Measurements from ENCODE around the gene RABGGTB. TPM values are rescaled to one million over a fixed set of nuclear protein-coding genes. Genes with fewer than 3 reads are reported as not detected.

RABGGTB gene
- total RNA-seq, 1 donor from 2014 or later, result 17.7 TPM

DNA sequence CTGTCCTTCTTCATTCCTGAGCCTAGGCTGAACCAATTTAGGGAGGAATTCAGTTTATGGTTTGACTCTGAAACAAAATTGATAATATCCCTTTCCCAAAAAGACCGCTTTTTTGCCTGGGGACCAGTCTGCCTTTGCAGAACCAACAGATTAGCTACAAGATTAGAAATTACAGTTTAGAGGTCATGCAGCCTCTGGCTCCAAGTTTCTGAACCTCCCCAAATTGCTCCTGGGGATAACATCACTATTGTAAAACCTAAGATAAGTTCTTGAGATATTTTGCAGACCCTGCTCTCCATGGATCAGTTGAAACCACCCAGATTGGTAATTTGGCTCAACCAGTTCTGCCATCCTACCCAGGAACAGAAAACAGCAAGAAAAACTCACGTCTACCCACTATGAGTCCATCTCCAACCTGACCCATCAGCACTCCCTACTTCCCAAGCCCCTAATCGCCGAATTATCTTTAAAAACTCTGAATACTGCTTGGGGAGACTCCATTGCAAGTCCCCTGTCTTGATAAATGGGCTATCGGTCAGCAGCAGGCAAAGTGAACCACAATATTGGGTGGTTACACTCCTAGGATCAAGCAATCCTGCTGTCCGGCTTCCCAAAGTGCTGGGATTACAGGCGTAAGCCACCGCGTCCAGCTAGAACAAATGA lies 605 bp upstream of the RABGGTB start:
- TF ChIP-seq, protein P1, sequence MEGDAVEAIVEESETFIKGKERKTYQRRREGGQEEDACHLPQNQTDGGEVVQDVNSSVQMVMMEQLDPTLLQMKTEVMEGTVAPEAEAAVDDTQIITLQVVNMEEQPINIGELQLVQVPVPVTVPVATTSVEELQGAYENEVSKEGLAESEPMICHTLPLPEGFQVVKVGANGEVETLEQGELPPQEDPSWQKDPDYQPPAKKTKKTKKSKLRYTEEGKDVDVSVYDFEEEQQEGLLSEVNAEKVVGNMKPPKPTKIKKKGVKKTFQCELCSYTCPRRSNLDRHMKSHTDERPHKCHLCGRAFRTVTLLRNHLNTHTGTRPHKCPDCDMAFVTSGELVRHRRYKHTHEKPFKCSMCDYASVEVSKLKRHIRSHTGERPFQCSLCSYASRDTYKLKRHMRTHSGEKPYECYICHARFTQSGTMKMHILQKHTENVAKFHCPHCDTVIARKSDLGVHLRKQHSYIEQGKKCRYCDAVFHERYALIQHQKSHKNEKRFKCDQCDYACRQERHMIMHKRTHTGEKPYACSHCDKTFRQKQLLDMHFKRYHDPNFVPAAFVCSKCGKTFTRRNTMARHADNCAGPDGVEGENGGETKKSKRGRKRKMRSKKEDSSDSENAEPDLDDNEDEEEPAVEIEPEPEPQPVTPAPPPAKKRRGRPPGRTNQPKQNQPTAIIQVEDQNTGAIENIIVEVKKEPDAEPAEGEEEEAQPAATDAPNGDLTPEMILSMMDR (IDR thresholded peaks at IDR 0.05), result no peak
- intact Hi-C loops (cut with DNase I), result loop anchor here (10.0 kb wide), 1 partner anchor 289 kb away; the partner anchor contains the start of gene ST6GALNAC3
- Histone ChIP-seq H3K36me3 (peaks cover under 1 to 6% of the 10 kb centered on the region in 2 donors), H3K4me1 (peaks cover 5 to 13% of the 10 kb centered on the region in 2 donors), H3K27ac (peak overlapping the region; percentile 88), H3K27me3 (no peaks in the 10 kb centered on the region), H3K9me3 (no peaks in the 10 kb centered on the region), H3K4me3 (peak overlapping the region; percentile 66 to 74)
- DNase-seq (ENCODE audit: low spot score in 2 of 2), result no peak

DNA sequence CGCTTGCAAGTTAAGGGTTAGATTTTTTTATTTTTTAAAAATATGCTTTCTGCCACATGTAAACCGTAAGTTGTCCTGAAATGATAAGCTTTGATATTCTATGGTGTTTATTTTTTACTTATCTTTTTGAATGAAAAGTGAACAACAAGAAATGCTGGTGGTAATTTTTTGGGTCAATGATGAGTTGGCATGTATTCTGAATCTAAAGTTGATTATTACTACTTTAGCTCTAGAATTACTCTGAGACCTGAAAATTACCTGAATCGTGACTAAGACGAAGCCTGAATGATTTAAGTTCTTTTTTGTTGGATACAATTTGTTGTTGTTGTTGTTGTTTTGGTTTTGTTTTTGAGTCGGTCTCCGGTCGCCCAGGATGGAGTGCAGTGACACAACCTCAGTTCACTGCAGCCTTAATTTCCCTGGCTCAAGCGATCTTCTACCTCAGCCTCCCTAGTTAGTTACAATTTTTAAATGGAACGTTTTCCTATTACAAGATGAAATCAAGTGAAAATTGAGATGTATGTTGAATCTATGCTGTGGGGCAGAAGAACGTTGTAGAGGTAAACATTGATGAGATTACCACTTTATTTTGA lies 941 bp downstream of the RABGGTB start:
- peak overlapping the region; percentile 66 to 74 for H3K4me3 ChIP-seq
- peaks cover 10 to 19% of the 10 kb centered on the region in 2 donors for H3K4me1 ChIP-seq
- no peaks in the 10 kb centered on the region for H3K9me3 ChIP-seq
- intact Hi-C loops (cut with DNase I), result loop anchor here (1.0 to 10.0 kb wide), 3 partner anchors 22 to 288 kb away; partner anchors contain the start of genes ACADM and ST6GALNAC3
- H3K36me3 ChIP-seq, result peaks cover 9 to 22% of the 10 kb centered on the region in 2 donors
- H3K27me3 ChIP-seq, result no peaks in the 10 kb centered on the region
- H3K27ac ChIP-seq, result peak overlapping the region; percentile 88
- TF ChIP-seq, protein P1 (IDR thresholded peaks at IDR 0.05), result no peak
- DNase-seq (ENCODE audit: low spot score in 2 of 2), result no peak

DNA sequence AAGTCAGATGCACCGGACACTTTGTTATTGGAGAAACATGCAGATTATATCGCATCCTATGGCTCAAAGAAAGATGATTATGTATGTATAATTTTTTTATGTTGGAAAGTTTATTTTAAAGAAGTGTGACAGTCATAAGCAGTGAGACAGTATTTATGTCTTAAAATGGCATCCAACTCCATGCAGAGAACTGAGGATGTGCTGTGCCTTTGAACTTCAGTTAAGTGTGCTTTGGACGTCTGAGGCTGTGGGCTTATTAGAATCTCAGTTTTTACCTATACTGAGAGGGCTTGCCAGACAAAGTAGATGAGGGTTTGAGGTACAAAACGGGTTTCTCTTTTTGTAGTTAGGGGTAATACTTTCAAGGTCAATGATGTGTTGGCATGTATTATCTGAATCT lies 1.5 kb downstream of the RABGGTB start:
- Histone ChIP-seq H3K27ac (peak overlapping the region in 1 of 2 donors; percentile 88), H3K36me3 (peaks cover 14 to 27% of the 10 kb centered on the region in 2 donors), H3K27me3 (no peaks in the 10 kb centered on the region), H3K9me3 (no peaks in the 10 kb centered on the region), H3K4me1 (peaks cover 10 to 19% of the 10 kb centered on the region in 2 donors), H3K4me3 (peak overlapping the region; percentile 66 to 74)
- TF ChIP-seq, protein P1 (IDR thresholded peaks at IDR 0.05), result no peak
- no peak for DNase-seq (ENCODE audit: low spot score in 2 of 2)
- intact Hi-C loops (cut with DNase I), result loop anchor here (10.0 kb wide), 1 partner anchor 287 kb away; the partner anchor contains the start of gene ST6GALNAC3

DNA sequence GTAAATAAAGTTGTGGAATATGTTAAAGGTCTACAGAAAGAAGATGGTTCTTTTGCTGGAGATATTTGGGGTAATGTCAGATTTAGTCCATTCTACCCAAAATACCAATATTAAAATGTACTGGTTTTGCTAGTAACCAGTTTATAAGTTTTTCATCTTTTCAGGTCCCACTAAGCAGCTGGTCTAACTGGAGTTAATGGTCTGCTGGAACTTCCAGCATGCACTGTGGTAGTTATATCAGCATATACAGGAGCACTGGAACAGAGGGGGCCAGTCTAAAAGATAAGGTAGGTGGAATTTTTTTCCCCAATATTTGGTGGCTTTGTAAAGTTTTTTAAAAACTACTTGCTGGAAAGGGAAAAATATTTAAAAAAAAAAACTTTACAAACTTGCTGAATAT lies 3.9 kb downstream of the RABGGTB start:
- no peak overlapping the region for H3K27ac ChIP-seq
- no peaks in the 10 kb centered on the region for H3K9me3 ChIP-seq
- TF ChIP-seq, protein P1 (IDR thresholded peaks at IDR 0.05), result no peak
- H3K27me3 ChIP-seq, result no peaks in the 10 kb centered on the region
- H3K4me1 ChIP-seq, result peaks cover 10 to 19% of the 10 kb centered on the region in 2 donors
- DNase-seq (ENCODE audit: low spot score in 2 of 2), result no peak
- peaks cover 35 to 52% of the 10 kb centered on the region in 2 donors for H3K36me3 ChIP-seq
- intact Hi-C loops (cut with DNase I), result loop anchor here (10.0 kb wide), 1 partner anchor 285 kb away; the partner anchor contains the start of gene ST6GALNAC3
- peak overlapping the region; percentile 29 to 66 for H3K4me3 ChIP-seq

DNA sequence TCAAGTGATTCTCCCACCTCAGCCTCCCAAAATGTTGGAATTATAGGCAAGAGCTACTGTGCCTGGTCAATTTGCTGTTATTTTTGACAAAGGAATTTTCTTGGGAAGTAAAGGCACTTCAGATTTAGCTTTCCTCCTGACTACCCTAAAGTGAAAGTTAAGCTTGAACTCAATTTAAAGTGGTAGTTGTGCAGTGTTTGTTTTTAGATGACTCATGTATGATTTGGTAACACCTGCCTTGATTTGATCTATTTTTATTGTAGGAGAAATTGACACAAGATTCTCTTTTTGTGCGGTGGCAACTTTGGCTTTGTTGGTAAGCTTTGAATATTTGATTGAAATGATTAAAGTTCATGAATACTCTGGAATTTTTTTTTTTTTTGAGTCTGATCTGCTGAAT lies 5.0 kb downstream of the RABGGTB start:
- Histone ChIP-seq H3K36me3 (peaks cover 43 to 62% of the 10 kb centered on the region in 2 donors), H3K4me1 (peaks cover 10 to 17% of the 10 kb centered on the region in 2 donors), H3K27me3 (no peaks in the 10 kb centered on the region), H3K4me3 (peak overlapping the region; percentile 1 to 3), H3K9me3 (no peaks in the 10 kb centered on the region), H3K27ac (peak overlapping the region in 1 of 2 donors; percentile 55)
- intact Hi-C loops (cut with DNase I), result no loop called here
- TF ChIP-seq, protein P1 (IDR thresholded peaks at IDR 0.05), result no peak
- DNase-seq (ENCODE audit: low spot score in 2 of 2), result no peak
